HEK293 (cell line): ENCODE measurements around the gene CDKAL1.

Experiments used
- CTCF ChIA-PET: fragments of 350-600 bp; formaldehyde crosslinking; extraction: SDS; loops from one replicate; lab custom pipeline; 2021; ENCODE audit warnings: antibody characterized with exemption; lab: Yijun Ruan, JAX
- POLR2A ChIA-PET: fragments of 300-600 bp; formaldehyde crosslinking; extraction: SDS; loops from one replicate; lab custom pipeline; 2020; ENCODE audit warnings: antibody characterized with exemption, inconsistent platforms; lab: Yijun Ruan, JAX
- H3K27ac ChIP-seq: fragments of 200-500 bp; sonication (Bioruptor generic); 2 replicates; pipeline ENCODE4 v1.5.1; 2014; ENCODE audit warnings: low read depth, low read length, control low read depth, inconsistent platforms; ENCODE audit errors: extremely low read depth
- H3K36me3 ChIP-seq, 2 experiments: fragments of 200-500 bp in 1 of 2; sonication (Bioruptor generic) in 1 of 2; 1 replicate in 1 of 2; 2 replicates in 1 of 2; pipeline ENCODE4 v1.5.1; 2014 to 2017; ENCODE audit warnings: inconsistent platforms in 2 of 2, low read length in 2 of 2; ENCODE audit not compliant: control insufficient read depth in 2 of 2, insufficient read depth in 1 of 2
- H3K4me1 ChIP-seq: fragments of 200-500 bp; sonication (Bioruptor generic); 2 replicates; pipeline ENCODE4 v1.5.1; 2014; ENCODE audit warnings: mild to moderate bottlenecking, low read length, inconsistent platforms; ENCODE audit not compliant: control insufficient read depth, insufficient read depth
- H3K4me3 ChIP-seq: 2 replicates; pipeline ENCODE4 v1.5.1; 2011; ENCODE audit warnings: low read depth, mild to moderate bottlenecking, control low read depth, low read length, moderate library complexity
- H3K9me3 ChIP-seq: fragments of 200-500 bp; sonication (Bioruptor generic); 2 replicates; pipeline ENCODE4 v1.5.1; 2014; ENCODE audit warnings: low read depth, low read length, inconsistent platforms; ENCODE audit not compliant: control insufficient read depth, insufficient read depth
- ZEB2 ChIP-seq: fragments of 450-650 bp; formaldehyde crosslinking; IDR thresholded peaks from 2 replicates; pipeline ENCODE4 v1.5.1; 2016; ENCODE audit warnings: missing biosample characterization, missing genetic modification characterization
- ZNF121 ChIP-seq: fragments of 450-650 bp; formaldehyde crosslinking; IDR thresholded peaks from 2 replicates; pipeline ENCODE4 v1.5.1; 2016; ENCODE audit warnings: missing biosample characterization, missing genetic modification characterization
- ZNF148 ChIP-seq: fragments of 450-650 bp; formaldehyde crosslinking; IDR thresholded peaks from 2 replicates; pipeline ENCODE4 v1.5.0; 2017; ENCODE audit warnings: missing biosample characterization, missing genetic modification characterization, borderline replicate concordance
- ZNF324 ChIP-seq: fragments of 450-650 bp; formaldehyde crosslinking; IDR thresholded peaks from 2 replicates; pipeline ENCODE4 v1.5.1; 2016; ENCODE audit warnings: missing biosample characterization, missing genetic modification characterization
- ZNF433 ChIP-seq: fragments of 450-650 bp; formaldehyde crosslinking; IDR thresholded peaks from 2 replicates; pipeline ENCODE4 v1.5.1; 2016; ENCODE audit warnings: missing biosample characterization, missing genetic modification characterization, low read depth
- ZNF488 ChIP-seq: fragments of 450-650 bp; formaldehyde crosslinking; IDR thresholded peaks from 2 replicates; pipeline ENCODE4 v1.5.1; 2016; ENCODE audit warnings: missing biosample characterization, missing genetic modification characterization
- ZNF501 ChIP-seq: fragments of 450-650 bp; formaldehyde crosslinking; IDR thresholded peaks from 2 replicates; pipeline ENCODE4 v1.5.1; 2016; ENCODE audit warnings: missing biosample characterization, missing genetic modification characterization
- ZNF626 ChIP-seq: fragments of 450-650 bp; sonication (Bioruptor Pico); formaldehyde crosslinking; IDR thresholded peaks from 2 replicates; pipeline ENCODE4 v1.5.1; 2018; ENCODE audit warnings: missing biosample characterization, missing genetic modification characterization, inconsistent platforms
- ZNF660 ChIP-seq: fragments of 450-650 bp; IDR thresholded peaks from 2 replicates; pipeline ENCODE4 v1.5.1; 2018; ENCODE audit warnings: missing biosample characterization, mild to moderate bottlenecking, missing genetic modification characterization
- ZNF747 ChIP-seq: fragments of 450-650 bp; formaldehyde crosslinking; IDR thresholded peaks from 2 replicates; pipeline ENCODE4 v1.5.1; 2016; ENCODE audit warnings: missing biosample characterization, missing genetic modification characterization
- ZNF792 ChIP-seq: fragments of 450-650 bp; formaldehyde crosslinking; IDR thresholded peaks from 2 replicates; pipeline ENCODE4 v1.5.1; 2016; ENCODE audit warnings: missing biosample characterization, missing genetic modification characterization
- ZSCAN4 ChIP-seq: fragments of 450-650 bp; formaldehyde crosslinking; IDR thresholded peaks from 2 replicates; pipeline ENCODE4 v1.5.1; 2017; ENCODE audit warnings: missing biosample characterization, missing genetic modification characterization
- ZXDB ChIP-seq: fragments of 450-650 bp; formaldehyde crosslinking; IDR thresholded peaks from 2 replicates; pipeline ENCODE4 v1.5.1; 2016; ENCODE audit warnings: missing biosample characterization, missing genetic modification characterization
- TF ChIP-seq, protein P1 (sequence below): fragments of 450-650 bp; IDR thresholded peaks from 2 replicates; pipeline ENCODE4 v1.5.1; 2018; ENCODE audit warnings: missing biosample characterization, missing genetic modification characterization
- TF ChIP-seq, protein P2 (sequence below): fragments of 450-650 bp; formaldehyde crosslinking; IDR thresholded peaks from 2 replicates; pipeline ENCODE4 v1.5.1; 2016; ENCODE audit warnings: missing biosample characterization, missing genetic modification characterization, borderline replicate concordance

CDKAL1 gene

DNA sequence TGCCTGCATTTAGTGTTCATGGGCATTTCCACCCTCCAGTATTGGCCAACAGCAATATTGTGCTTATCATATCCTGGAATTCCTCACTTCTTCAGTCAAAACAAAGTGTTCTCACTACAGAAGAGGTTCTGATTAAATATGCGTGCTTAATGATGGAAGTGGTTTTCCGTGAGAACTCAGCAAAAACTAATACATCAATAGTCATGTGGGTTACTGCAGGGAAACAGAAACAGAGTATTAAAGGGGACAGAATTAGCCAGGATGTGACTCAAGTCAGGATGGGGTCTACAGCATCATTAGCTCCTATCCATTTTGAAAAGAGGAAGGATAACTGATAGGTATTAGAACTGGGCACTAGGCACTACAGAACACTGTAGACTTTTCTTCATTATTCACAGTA, 384.6 kb downstream of the CDKAL1 start:
- TF ChIP-seq ZXDB = no peak
- TF ChIP-seq ZNF324 (tag by site-specific recombination) = no peak
- no peak for TF ChIP-seq ZNF660 (tag by site-specific recombination)
- TF ChIP-seq ZNF747 (tag by site-specific recombination) = no peak
- TF ChIP-seq ZNF488 (tag by site-specific recombination) = no peak
- TF ChIP-seq ZEB2 = no peak
- TF ChIP-seq, protein P1, sequence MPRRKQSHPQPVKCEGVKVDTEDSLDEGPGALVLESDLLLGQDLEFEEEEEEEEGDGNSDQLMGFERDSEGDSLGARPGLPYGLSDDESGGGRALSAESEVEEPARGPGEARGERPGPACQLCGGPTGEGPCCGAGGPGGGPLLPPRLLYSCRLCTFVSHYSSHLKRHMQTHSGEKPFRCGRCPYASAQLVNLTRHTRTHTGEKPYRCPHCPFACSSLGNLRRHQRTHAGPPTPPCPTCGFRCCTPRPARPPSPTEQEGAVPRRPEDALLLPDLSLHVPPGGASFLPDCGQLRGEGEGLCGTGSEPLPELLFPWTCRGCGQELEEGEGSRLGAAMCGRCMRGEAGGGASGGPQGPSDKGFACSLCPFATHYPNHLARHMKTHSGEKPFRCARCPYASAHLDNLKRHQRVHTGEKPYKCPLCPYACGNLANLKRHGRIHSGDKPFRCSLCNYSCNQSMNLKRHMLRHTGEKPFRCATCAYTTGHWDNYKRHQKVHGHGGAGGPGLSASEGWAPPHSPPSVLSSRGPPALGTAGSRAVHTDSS (tag by site-specific recombination) = no peak
- TF ChIP-seq, protein P2, sequence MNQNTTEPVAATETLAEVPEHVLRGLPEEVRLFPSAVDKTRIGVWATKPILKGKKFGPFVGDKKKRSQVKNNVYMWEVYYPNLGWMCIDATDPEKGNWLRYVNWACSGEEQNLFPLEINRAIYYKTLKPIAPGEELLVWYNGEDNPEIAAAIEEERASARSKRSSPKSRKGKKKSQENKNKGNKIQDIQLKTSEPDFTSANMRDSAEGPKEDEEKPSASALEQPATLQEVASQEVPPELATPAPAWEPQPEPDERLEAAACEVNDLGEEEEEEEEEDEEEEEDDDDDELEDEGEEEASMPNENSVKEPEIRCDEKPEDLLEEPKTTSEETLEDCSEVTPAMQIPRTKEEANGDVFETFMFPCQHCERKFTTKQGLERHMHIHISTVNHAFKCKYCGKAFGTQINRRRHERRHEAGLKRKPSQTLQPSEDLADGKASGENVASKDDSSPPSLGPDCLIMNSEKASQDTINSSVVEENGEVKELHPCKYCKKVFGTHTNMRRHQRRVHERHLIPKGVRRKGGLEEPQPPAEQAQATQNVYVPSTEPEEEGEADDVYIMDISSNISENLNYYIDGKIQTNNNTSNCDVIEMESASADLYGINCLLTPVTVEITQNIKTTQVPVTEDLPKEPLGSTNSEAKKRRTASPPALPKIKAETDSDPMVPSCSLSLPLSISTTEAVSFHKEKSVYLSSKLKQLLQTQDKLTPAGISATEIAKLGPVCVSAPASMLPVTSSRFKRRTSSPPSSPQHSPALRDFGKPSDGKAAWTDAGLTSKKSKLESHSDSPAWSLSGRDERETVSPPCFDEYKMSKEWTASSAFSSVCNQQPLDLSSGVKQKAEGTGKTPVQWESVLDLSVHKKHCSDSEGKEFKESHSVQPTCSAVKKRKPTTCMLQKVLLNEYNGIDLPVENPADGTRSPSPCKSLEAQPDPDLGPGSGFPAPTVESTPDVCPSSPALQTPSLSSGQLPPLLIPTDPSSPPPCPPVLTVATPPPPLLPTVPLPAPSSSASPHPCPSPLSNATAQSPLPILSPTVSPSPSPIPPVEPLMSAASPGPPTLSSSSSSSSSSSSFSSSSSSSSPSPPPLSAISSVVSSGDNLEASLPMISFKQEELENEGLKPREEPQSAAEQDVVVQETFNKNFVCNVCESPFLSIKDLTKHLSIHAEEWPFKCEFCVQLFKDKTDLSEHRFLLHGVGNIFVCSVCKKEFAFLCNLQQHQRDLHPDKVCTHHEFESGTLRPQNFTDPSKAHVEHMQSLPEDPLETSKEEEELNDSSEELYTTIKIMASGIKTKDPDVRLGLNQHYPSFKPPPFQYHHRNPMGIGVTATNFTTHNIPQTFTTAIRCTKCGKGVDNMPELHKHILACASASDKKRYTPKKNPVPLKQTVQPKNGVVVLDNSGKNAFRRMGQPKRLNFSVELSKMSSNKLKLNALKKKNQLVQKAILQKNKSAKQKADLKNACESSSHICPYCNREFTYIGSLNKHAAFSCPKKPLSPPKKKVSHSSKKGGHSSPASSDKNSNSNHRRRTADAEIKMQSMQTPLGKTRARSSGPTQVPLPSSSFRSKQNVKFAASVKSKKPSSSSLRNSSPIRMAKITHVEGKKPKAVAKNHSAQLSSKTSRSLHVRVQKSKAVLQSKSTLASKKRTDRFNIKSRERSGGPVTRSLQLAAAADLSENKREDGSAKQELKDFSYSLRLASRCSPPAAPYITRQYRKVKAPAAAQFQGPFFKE (tag by site-specific recombination) = no peak
- TF ChIP-seq ZNF792 = no peak
- TF ChIP-seq ZNF626 (tag by site-specific recombination) = no peak
- no peak for TF ChIP-seq ZNF121 (tag by site-specific recombination)
- TF ChIP-seq ZNF433 (tag by site-specific recombination) = no peak
- no peak for TF ChIP-seq ZNF501 (tag by site-specific recombination)
- no peak for TF ChIP-seq ZNF148
- no peak for TF ChIP-seq ZSCAN4 (tag by site-specific recombination)
- H3K4me3 ChIP-seq = no peak overlapping the region
- no peaks in the 10 kb centered on the region for H3K9me3 ChIP-seq
- ChIA-PET POLR2A (no interaction called here), CTCF (no interaction called here)
- H3K36me3 ChIP-seq = no peaks in the 10 kb centered on the region
- no peak overlapping the region for H3K27ac ChIP-seq
- H3K4me1 ChIP-seq = no peaks in the 10 kb centered on the region
